Measurements from ENCODE around the gene OR2AJ1.

- no peak for TF ChIP-seq CTCF (IDR thresholded peaks at IDR 0.05)
- no peak for TF ChIP-seq POLR2A (IDR thresholded peaks at IDR 0.05)
Measured at GRCh38 chr1:247908766-247909165, 15.9 kb upstream of the OR2AJ1 start.

All from right lobe of liver (tissue), 4 donors.